ENCODE measurements around the gene ESRRB. TPM values are rescaled to one million over a fixed set of nuclear protein-coding genes. Genes with fewer than 3 reads are reported as not detected.

Gene ESRRB
- total RNA-seq, 4 donors from 2014 or later: not detected

DNA sequence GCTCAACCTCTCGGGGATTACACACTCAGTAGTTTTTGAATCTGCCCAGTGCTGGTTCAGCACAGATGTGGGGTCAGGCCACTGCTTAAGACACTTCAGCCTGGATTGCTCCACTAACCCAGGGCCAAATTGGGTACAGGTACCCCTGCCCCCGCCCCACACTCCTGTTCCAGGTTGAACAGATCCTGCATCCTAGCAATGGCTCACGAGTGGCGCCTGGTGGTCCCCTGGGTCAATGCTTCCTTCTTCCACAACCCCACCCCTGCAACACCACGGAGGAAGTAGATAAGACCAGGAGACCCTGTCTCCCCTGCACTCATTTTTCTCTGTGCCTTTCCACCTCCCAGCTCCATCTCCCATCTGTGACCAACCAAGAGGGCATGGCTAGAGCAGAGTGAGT, 108.4 kb downstream of the ESRRB start:
- DNase-seq (ENCODE audit: low spot score) (no peak), ATAC-seq (ENCODE audit: low FRiP score) (no peak)
- TF ChIP-seq, protein P1, sequence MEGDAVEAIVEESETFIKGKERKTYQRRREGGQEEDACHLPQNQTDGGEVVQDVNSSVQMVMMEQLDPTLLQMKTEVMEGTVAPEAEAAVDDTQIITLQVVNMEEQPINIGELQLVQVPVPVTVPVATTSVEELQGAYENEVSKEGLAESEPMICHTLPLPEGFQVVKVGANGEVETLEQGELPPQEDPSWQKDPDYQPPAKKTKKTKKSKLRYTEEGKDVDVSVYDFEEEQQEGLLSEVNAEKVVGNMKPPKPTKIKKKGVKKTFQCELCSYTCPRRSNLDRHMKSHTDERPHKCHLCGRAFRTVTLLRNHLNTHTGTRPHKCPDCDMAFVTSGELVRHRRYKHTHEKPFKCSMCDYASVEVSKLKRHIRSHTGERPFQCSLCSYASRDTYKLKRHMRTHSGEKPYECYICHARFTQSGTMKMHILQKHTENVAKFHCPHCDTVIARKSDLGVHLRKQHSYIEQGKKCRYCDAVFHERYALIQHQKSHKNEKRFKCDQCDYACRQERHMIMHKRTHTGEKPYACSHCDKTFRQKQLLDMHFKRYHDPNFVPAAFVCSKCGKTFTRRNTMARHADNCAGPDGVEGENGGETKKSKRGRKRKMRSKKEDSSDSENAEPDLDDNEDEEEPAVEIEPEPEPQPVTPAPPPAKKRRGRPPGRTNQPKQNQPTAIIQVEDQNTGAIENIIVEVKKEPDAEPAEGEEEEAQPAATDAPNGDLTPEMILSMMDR (IDR thresholded peaks at IDR 0.05): no peak

DNA sequence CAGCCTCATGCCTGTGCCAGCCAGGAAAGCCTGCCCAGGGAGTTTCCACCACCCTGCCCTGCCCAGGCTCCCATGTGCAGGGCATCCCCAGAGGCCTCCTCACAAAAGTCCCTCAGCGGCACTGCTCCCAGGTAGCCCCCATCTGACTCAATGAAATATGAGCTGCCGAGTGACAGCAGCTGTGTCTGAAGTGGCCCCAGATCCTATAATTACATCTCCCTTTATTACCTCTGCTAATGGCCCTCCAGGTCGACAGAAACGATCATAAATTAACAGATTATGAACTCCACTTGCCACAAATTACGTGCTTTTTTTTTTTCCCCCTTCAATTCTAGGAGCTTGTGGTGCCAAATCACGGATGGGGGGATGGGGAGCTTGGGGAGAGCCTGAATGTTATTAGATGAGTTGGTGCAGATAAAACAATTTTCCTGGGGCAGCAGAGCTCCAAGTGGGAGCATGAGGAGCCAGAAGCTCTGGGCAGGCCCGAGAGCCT, 110.4 kb downstream of the ESRRB start:
- ATAC-seq (ENCODE audit: low FRiP score) (no peak), DNase-seq (ENCODE audit: low spot score) (no peak)
- TF ChIP-seq, protein P1 (IDR thresholded peaks at IDR 0.05): no peak

DNA sequence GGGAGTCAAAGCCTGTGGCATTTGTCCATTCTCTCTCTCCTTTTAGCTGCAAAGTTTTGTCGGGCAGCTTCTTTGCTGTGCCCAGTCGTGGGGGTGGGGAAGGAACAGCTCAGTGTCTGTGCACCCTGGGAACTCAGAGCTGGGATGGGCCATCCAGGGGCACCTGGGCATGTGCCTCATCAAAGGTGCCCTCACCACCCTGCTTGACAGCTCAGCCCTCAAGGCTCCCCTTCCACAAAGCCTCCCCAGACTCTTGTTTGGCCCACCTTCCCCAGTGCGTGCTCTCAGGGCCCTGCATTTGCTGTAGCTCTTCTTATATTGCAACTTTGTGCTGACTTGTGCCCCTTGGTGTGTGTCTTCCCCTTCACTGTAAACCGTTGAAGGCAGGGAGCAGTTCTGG, 112.6 kb downstream of the ESRRB start:
- DNase-seq (ENCODE audit: low spot score) (no peak), ATAC-seq (ENCODE audit: low FRiP score) (no peak)
- TF ChIP-seq, protein P1 (IDR thresholded peaks at IDR 0.05): no peak

DNA sequence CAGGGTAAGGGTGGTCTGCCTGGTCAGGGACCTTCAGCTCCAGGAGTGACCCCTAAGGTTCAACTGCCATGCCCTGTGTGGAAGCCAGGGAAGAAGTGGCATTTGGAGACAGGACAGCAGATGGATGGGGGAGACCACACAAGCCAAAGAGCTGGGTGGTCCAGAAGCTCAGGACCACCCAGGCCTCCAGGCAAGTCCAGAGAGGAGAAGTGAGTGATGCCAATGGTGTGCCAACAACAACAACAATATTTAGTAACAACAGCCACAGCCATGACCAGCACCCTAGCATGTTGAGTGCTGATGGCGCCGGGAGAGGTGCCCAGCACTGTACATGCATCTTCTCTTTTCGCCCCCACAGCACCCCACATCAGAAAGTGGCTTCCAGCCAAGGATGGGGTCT, 113.7 kb downstream of the ESRRB start:
- no peak for DNase-seq (ENCODE audit: low spot score)

DNA sequence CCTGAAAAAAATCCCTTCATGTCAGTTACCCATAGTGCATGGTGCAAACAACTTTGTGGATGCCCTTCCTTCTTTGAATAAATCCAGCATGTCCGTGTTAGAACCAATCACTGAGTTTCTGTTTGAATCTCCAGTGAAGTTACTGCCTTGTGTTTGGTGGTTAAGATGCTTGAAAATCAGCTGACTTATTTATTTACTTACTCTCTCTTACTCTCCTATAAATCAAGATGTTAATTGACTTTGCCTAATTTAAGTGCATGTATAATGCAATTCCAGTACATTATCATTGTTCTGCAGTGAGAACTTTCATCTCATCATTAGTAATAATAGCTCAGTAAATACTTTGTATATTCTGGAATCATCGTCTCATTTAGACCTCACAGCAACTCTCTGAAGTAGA, 114.2 kb downstream of the ESRRB start:
- ATAC-seq (ENCODE audit: low FRiP score) (no peak), DNase-seq (ENCODE audit: low spot score) (no peak)
- TF ChIP-seq, protein P1 (IDR thresholded peaks at IDR 0.05): no peak

More for the DNA sequence above, 113.7 kb downstream of the ESRRB start:
- TF ChIP-seq, protein P1 (IDR thresholded peaks at IDR 0.05): no peak
- no peak for ATAC-seq (ENCODE audit: low FRiP score)

DNA sequence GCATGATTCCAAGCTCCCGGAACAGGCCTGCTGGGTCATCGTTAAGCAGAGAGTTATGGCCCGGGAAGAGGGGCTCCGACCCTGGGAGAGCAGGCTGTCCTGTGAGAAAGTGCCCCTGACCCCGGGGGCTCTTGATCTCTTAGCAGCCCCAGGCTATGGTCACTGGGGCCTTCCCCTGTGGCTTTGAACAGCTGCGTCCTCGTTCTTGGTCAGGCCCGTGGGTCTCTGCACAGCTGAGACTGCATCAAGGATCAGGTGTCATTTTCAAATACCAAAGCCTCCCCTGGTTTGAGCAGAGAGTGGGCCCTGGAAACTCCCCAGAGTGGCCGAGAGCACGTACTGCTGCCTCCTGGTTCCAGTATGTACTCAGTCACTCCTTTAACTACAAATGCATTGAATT, 114.8 kb downstream of the ESRRB start:
- ATAC-seq (ENCODE audit: low FRiP score) (no peak), DNase-seq (ENCODE audit: low spot score) (no peak)
- TF ChIP-seq, protein P1 (IDR thresholded peaks at IDR 0.05): no peak

DNA sequence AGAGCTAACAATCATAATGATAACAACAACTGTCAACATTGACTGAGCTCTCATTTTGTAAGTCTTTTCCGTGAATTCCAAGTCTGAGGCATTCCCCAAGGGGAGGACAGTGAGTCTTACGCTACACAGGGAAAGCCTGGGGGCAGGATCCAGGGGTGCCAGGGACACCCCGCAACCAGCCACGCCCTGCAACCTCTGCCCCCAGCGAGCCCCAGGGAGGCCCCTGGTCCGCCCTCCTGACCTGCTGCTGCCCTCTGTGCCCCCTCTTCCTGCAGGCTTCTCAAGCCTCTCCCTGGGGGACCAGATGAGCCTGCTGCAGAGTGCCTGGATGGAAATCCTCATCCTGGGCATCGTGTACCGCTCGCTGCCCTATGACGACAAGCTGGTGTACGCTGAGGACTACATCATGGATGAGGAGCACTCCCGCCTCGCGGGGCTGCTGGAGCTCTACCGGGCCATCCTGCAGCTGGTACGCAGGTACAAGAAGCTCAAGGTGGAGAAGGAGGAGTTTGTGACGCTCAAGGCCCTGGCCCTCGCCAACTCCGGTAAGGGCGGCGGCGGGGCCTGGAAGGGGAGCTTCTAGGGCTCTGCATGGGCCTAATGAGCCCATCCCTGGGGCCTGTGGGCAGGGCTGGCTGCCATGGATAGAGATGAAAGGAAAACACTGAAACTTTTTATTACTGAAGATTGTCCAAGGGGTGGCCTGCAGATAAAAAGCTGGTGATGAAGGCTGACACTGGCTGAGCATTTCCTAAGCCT, 115.4 kb downstream of the ESRRB start:
- TF ChIP-seq, protein P1 (IDR thresholded peaks at IDR 0.05): no peak
- DNase-seq (ENCODE audit: low spot score) (no peak), ATAC-seq (ENCODE audit: low FRiP score) (no peak)

Measured in omental fat pad (tissue), 4 donors.